Mesendoderm (in vitro differentiated cells): Measurements from ENCODE around the gene INO80E.
A peak's percentile ranks its signal among the peaks of the same experiment; 100 is the strongest.

Experiments
- DNase-seq: peaks from one replicate; pipeline ENCODE4 v3.0.0; 2013
- H2AK5ac ChIP-seq: 2 replicates; pipeline ENCODE4 v1.6.1; 2013; ENCODE audit warnings: low read length, inconsistent platforms
- H2BK120ac ChIP-seq: 2 replicates; pipeline ENCODE4 v1.6.1; 2013; ENCODE audit warnings: low read depth, mild to moderate bottlenecking, low read length, moderate library complexity, mixed read lengths
- H2BK15ac ChIP-seq: replicated peaks from 2 replicates; pipeline ENCODE4 v1.6.1; 2013; ENCODE audit warnings: low read depth, mild to moderate bottlenecking, moderate library complexity
- H2BK5ac ChIP-seq: 2 replicates; pipeline ENCODE4 v1.6.1; 2013; ENCODE audit warnings: low read length, inconsistent platforms
- H3K18ac ChIP-seq: 2 replicates; pipeline ENCODE4 v1.6.1; 2013; ENCODE audit warnings: mild to moderate bottlenecking, low read length, mixed read lengths
- H3K23ac ChIP-seq: one replicate; pipeline ENCODE4 v1.6.1; 2013; ENCODE audit warnings: low read length
- H3K27ac ChIP-seq: 2 replicates; pipeline ENCODE4 v1.5.1; 2013; ENCODE audit warnings: low read depth, mild to moderate bottlenecking, inconsistent platforms, low read length, moderate library complexity
- H3K27me3 ChIP-seq: 2 replicates; pipeline ENCODE4 v1.6.1; 2013; ENCODE audit warnings: low read length, control low read depth, mild to moderate bottlenecking, inconsistent platforms; ENCODE audit not compliant: insufficient read depth, poor library complexity
- H3K36me3 ChIP-seq: 2 replicates; pipeline ENCODE4 v1.6.1; 2013; ENCODE audit warnings: low read length, inconsistent platforms; ENCODE audit not compliant: control insufficient read depth, insufficient read depth
- H3K4ac ChIP-seq: one replicate; pipeline ENCODE4 v1.6.1; 2013; ENCODE audit warnings: low read depth, mild to moderate bottlenecking, low read length, moderate library complexity
- H3K4me1 ChIP-seq: 2 replicates; pipeline ENCODE4 v1.6.1; 2013; ENCODE audit warnings: low read depth, low read length, inconsistent platforms; ENCODE audit not compliant: control insufficient read depth
- H3K4me2 ChIP-seq: 2 replicates; pipeline ENCODE4 v1.6.1; 2013; ENCODE audit warnings: low read length
- H3K4me3 ChIP-seq: 2 replicates; pipeline ENCODE4 v1.5.1; 2013; ENCODE audit warnings: mild to moderate bottlenecking, low read length
- H3K56ac ChIP-seq: one replicate; pipeline ENCODE4 v1.6.1; 2013; ENCODE audit warnings: low read length
- H3K79me1 ChIP-seq: 2 replicates; pipeline ENCODE4 v1.6.1; 2013; ENCODE audit warnings: low read length, inconsistent platforms
- H3K79me2 ChIP-seq: 2 replicates; pipeline ENCODE4 v1.6.1; 2013; ENCODE audit warnings: mild to moderate bottlenecking, low read length; ENCODE audit not compliant: control insufficient read depth, insufficient read depth
- H3K9ac ChIP-seq: 2 replicates; pipeline ENCODE4 v1.6.1; 2013; ENCODE audit warnings: low read length, inconsistent platforms
- H4K5ac ChIP-seq: one replicate; pipeline ENCODE4 v1.6.1; 2013; ENCODE audit warnings: low read length
- H4K8ac ChIP-seq: one replicate; pipeline ENCODE4 v1.6.1; 2013; ENCODE audit warnings: low read depth, mild to moderate bottlenecking, control low read depth, low read length, moderate library complexity
- WGBS: extraction: QIAGEN DNeasy Blood & Tissue Kit; methylation state at CpG from one replicate; pipeline ENCODE4 v1.1.7; 2013; ENCODE audit warnings: low lambda C conversion rate, missing lambda C conversion rate; ENCODE audit not compliant: insufficient coverage; ENCODE audit errors: extremely low coverage; 5-methylcytosine and 5-hydroxymethylcytosine counted together

INO80E gene

GRCh38 chr16:30004424-30004776, 8.4 kb downstream of the INO80E start:
- no peak overlapping the region for H3K18ac ChIP-seq
- H3K79me1 ChIP-seq: no peaks in the 10 kb centered on the region
- no peak overlapping the region for H3K23ac ChIP-seq
- H3K79me2 ChIP-seq: no peaks in the 10 kb centered on the region
- H3K9ac ChIP-seq: no peak overlapping the region
- no peak overlapping the region for H3K56ac ChIP-seq
- no peaks in the 10 kb centered on the region for H3K4me1 ChIP-seq
- no peak overlapping the region for H2BK120ac ChIP-seq
- no peak overlapping the region for H3K27ac ChIP-seq
- H3K4me3 ChIP-seq: no peak overlapping the region
- no peak overlapping the region for H2BK15ac ChIP-seq
- no peak overlapping the region for H3K4ac ChIP-seq
- no peak overlapping the region for H2BK5ac ChIP-seq
- DNase-seq: no peak
- WGBS: no CpG with 5 or more reads among the region's 19 CpGs
- H3K36me3 ChIP-seq: peaks cover 2% of the 10 kb centered on the region
- no peak overlapping the region for H4K8ac ChIP-seq
- H2AK5ac ChIP-seq: no peak overlapping the region
- H4K5ac ChIP-seq: no peak overlapping the region
- H3K27me3 ChIP-seq: no peaks in the 10 kb centered on the region
- no peak overlapping the region for H3K4me2 ChIP-seq

GRCh38 chr16:30004811-30005242, 8.8 kb downstream of the INO80E start:
- no peak overlapping the region for H2BK120ac ChIP-seq
- peaks cover 2% of the 10 kb centered on the region for H3K36me3 ChIP-seq
- no peak overlapping the region for H3K4ac ChIP-seq
- no CpG with 5 or more reads among the region's 11 CpGs for WGBS
- H3K79me2 ChIP-seq: no peaks in the 10 kb centered on the region
- H2BK5ac ChIP-seq: no peak overlapping the region
- H3K27ac ChIP-seq: no peak overlapping the region
- H3K27me3 ChIP-seq: no peaks in the 10 kb centered on the region
- no peak overlapping the region for H3K9ac ChIP-seq
- H4K5ac ChIP-seq: no peak overlapping the region
- no peak overlapping the region for H3K4me2 ChIP-seq
- no peak overlapping the region for H3K23ac ChIP-seq
- no peak overlapping the region for H2AK5ac ChIP-seq
- no peak overlapping the region for H3K18ac ChIP-seq
- H4K8ac ChIP-seq: no peak overlapping the region
- H2BK15ac ChIP-seq: no peak overlapping the region
- no peak overlapping the region for H3K56ac ChIP-seq
- H3K4me3 ChIP-seq: no peak overlapping the region
- no peak for DNase-seq
- H3K4me1 ChIP-seq: no peaks in the 10 kb centered on the region
- no peaks in the 10 kb centered on the region for H3K79me1 ChIP-seq

DNA sequence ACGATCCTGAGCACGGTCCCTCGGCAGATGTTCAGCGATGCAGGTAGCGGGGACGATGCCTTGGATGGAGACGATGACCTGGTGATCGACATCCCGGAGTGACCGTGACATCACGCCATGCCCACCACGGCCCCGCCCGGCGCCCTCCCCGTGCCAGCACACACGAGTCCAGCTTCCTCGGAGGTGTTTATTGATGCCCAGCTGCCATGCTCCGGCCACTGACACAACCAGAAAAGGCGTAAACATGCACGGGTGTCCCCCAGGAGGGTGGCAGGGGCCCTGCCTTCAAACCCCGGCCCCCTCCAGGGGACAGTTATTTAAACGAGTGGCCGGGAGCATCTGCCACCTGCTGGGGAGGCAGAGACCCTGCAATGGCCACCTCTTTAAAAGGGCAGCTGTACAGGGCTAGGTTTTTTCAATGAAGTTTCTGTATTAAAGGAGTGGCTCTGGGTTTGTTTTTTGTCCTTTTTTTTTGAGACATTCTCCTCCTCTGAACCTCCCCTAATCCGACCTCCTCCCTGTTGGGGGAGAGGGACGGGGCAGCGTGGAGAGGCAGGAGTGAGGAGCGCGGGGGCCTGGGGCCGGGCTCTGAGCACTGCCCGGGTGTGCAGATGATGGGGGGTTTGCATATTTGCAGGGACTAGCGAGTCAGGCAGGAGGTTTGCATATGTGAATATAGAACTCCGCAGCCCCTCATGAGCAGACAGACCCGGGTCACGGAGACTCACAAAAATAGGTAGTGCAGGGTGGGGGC, 9.5 kb downstream of the INO80E start:
- Histone ChIP-seq H3K79me2 (no peaks in the 10 kb centered on the region), H2BK15ac (no peak overlapping the region), H3K56ac (no peak overlapping the region), H3K9ac (no peak overlapping the region), H4K5ac (no peak overlapping the region), H3K4ac (no peak overlapping the region), H3K23ac (no peak overlapping the region), H3K27ac (no peak overlapping the region), H2BK120ac (no peak overlapping the region), H2BK5ac (no peak overlapping the region), H3K79me1 (no peaks in the 10 kb centered on the region), H3K36me3 (peaks cover 2% of the 10 kb centered on the region), H3K18ac (no peak overlapping the region), H3K4me3 (no peak overlapping the region), H3K27me3 (no peaks in the 10 kb centered on the region), H4K8ac (no peak overlapping the region), H2AK5ac (no peak overlapping the region), H3K4me1 (no peaks in the 10 kb centered on the region), H3K4me2 (no peak overlapping the region)
- WGBS: no CpG with 5 or more reads among the region's 35 CpGs
- peak; percentile 48 for DNase-seq

GRCh38 chr16:30006095-30006473, 10.0 kb downstream of the INO80E start:
- H3K18ac ChIP-seq: no peak overlapping the region
- no peak overlapping the region for H2BK120ac ChIP-seq
- H3K9ac ChIP-seq: no peak overlapping the region
- WGBS: no CpG with 5 or more reads among the region's 18 CpGs
- no peak overlapping the region for H3K4ac ChIP-seq
- peaks cover 2% of the 10 kb centered on the region for H3K36me3 ChIP-seq
- no peak overlapping the region for H3K27ac ChIP-seq
- H3K4me2 ChIP-seq: no peak overlapping the region
- H4K5ac ChIP-seq: no peak overlapping the region
- H4K8ac ChIP-seq: no peak overlapping the region
- H2BK5ac ChIP-seq: no peak overlapping the region
- H3K4me3 ChIP-seq: no peak overlapping the region
- no peak overlapping the region for H2BK15ac ChIP-seq
- no peaks in the 10 kb centered on the region for H3K4me1 ChIP-seq
- no peak for DNase-seq
- no peak overlapping the region for H2AK5ac ChIP-seq
- H3K23ac ChIP-seq: no peak overlapping the region
- H3K79me1 ChIP-seq: no peaks in the 10 kb centered on the region
- no peak overlapping the region for H3K56ac ChIP-seq
- H3K27me3 ChIP-seq: no peaks in the 10 kb centered on the region
- H3K79me2 ChIP-seq: no peaks in the 10 kb centered on the region

DNA sequence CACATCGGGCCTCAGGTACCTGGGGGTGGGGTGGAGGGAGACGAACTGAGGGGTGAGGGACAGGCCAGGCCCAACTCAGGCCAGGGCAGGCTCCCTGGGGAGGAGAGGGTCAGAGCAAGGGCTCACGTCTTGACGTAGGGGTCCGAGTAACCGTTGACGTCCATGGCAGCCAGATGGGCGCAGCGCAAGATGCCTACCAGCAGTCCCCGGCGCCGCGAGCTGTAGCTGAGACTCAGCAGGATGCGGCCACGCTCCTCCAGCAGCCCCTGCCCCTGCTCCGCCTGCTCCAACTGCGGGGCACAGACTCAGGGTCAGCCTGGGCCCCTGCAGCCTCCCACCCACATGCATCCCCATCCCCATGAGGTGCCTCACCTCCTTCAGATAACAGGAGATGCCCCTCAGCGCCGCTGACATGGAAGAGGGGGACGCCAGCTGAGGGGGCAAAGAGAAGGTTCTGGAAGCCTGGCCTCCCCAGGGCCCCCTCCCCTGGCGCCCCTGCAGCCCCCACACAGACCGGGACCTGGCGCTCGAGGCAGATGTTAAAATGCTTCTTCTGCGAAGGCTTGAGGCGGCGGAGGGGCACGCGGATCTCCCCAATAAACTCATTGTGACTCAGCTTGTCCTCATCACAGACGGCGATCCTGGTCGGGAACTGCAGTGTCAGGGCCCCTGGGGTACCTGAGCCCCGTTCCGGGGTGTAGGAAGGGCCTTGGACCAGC, 10.8 kb downstream of the INO80E start:
- Histone ChIP-seq H4K5ac (no peak overlapping the region), H4K8ac (no peak overlapping the region), H3K56ac (no peak overlapping the region), H3K9ac (no peak overlapping the region), H3K27ac (no peak overlapping the region), H3K27me3 (no peaks in the 10 kb centered on the region), H3K36me3 (peaks cover 2% of the 10 kb centered on the region), H3K23ac (no peak overlapping the region), H3K79me1 (no peaks in the 10 kb centered on the region), H3K4ac (no peak overlapping the region), H2AK5ac (no peak overlapping the region), H3K18ac (no peak overlapping the region), H3K4me2 (no peak overlapping the region), H3K4me3 (no peak overlapping the region), H2BK15ac (no peak overlapping the region), H3K4me1 (no peaks in the 10 kb centered on the region), H2BK120ac (no peak overlapping the region), H2BK5ac (no peak overlapping the region), H3K79me2 (no peaks in the 10 kb centered on the region)
- WGBS: no CpG with 5 or more reads among the region's 34 CpGs
- no peak for DNase-seq
